BJ (cell line): ENCODE results near the gene ZDHHC14. TPM values are rescaled to one million over a fixed set of nuclear protein-coding genes. Genes with fewer than 3 reads are reported as not detected.

Experiments
- CTCF ChIA-PET: fragments of 350-600 bp; formaldehyde crosslinking; extraction: SDS; loops from one replicate; lab custom pipeline; 2021; ENCODE audit warnings: antibody characterized with exemption, inconsistent platforms; lab: Yijun Ruan, JAX
- POLR2A ChIA-PET: fragments of 300-600 bp; sonication (Branson Sonifier 250); formaldehyde crosslinking; extraction: SDS; loops from one replicate; lab custom pipeline; 2021; ENCODE audit warnings: antibody characterized with exemption; lab: Charles Lee
- DNase-seq: peaks from one replicate; pipeline ENCODE4 v3.0.0-alpha.2; 2011; ENCODE audit warnings: low read depth
- H3K27me3 ChIP-seq: 2 replicates; pipeline ENCODE4 v1.6.0; 2011; ENCODE audit warnings: low read length; ENCODE audit not compliant: control insufficient read depth, insufficient read depth
- H3K36me3 ChIP-seq: 2 replicates; pipeline ENCODE4 v1.5.1; 2011; ENCODE audit warnings: low read length; ENCODE audit not compliant: control insufficient read depth, insufficient read depth
- H3K4me3 ChIP-seq: 2 replicates; pipeline ENCODE4 v1.5.1; 2011; ENCODE audit warnings: low read depth, mild to moderate bottlenecking, control low read depth, low read length
- polyA plus RNA-seq: library from polyadenylated mRNA; depleted of rRNA; stranded (reverse); fragments of >200 nt; gene quantifications from 2 replicates; pipeline ENCODE4 v1.2.3, GENCODE V29; 2011
- TF ChIP-seq, protein P1 (sequence below): IDR thresholded peaks from 2 replicates; pipeline ENCODE4 v1.5.1; 2011; ENCODE audit warnings: low read depth, mild to moderate bottlenecking, control low read depth, inconsistent platforms, low read length, moderate library complexity; ENCODE audit not compliant: insufficient read depth

ZDHHC14 gene
- polyA plus RNA-seq, 1 experiment, result 3.6 TPM

DNA sequence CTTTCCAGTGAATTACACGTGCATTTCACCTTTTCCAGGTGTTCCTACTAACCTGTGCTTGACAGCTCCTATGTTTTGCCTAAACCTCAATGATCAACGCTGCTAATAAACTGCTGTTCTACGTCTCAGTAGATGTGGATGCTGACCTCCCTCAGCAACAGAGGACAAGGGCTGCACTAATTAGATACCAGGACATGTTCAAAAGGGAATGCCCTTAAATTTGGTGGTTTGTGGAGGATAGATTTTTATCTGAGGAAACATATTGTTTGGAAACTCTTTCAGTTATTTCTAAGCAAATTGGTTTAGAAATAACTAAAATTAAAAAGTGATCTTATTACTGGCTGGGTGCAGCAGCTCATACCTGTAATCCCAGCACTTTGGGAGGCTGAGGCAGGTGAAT lies 19.1 kb upstream of the ZDHHC14 start:
- CTCF ChIA-PET, result interaction anchor here (1.2 kb wide), 1 partner anchor 103 kb away, joined by 3 read pairs; no protein-coding TSS in a partner anchor
- H3K27me3 ChIP-seq, result peaks cover 10% of the 10 kb centered on the region; the same call in 1 of the 2 replicates

DNA sequence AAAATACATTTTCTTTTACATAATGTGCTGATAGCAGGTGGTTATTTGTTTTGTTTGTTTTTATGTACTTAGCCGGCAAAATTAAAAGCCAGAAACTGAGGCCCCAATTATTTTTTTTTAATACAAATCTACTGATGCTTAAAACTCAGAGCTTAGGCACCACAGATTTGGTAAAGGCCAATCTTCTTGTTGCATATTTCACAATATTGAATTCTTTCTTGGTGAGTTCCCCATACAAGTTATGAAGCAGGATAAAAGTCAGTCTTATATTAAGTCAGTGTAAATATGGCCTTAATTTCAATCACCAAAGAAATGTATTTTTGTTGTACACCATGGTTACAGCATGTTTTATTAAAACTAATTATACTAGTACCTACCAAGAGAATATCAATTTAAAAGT lies 16.3 kb upstream of the ZDHHC14 start:
- TF ChIP-seq, protein P1, sequence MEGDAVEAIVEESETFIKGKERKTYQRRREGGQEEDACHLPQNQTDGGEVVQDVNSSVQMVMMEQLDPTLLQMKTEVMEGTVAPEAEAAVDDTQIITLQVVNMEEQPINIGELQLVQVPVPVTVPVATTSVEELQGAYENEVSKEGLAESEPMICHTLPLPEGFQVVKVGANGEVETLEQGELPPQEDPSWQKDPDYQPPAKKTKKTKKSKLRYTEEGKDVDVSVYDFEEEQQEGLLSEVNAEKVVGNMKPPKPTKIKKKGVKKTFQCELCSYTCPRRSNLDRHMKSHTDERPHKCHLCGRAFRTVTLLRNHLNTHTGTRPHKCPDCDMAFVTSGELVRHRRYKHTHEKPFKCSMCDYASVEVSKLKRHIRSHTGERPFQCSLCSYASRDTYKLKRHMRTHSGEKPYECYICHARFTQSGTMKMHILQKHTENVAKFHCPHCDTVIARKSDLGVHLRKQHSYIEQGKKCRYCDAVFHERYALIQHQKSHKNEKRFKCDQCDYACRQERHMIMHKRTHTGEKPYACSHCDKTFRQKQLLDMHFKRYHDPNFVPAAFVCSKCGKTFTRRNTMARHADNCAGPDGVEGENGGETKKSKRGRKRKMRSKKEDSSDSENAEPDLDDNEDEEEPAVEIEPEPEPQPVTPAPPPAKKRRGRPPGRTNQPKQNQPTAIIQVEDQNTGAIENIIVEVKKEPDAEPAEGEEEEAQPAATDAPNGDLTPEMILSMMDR, result no peak
- DNase-seq, result no peak
- CTCF ChIA-PET, result no interaction called here
- H3K27me3 ChIP-seq, result peaks cover 5% of the 10 kb centered on the region; the same call in 1 of the 2 replicates
- H3K36me3 ChIP-seq, result no peaks in the 10 kb centered on the region
- no peak overlapping the region for H3K4me3 ChIP-seq
- POLR2A ChIA-PET, result interaction anchor here (0.6 kb wide), 2 partner anchors 17 to 77 kb away, joined by 3 read pairs; no protein-coding TSS in a partner anchor

More for the DNA sequence above, 19.1 kb upstream of the ZDHHC14 start:
- POLR2A ChIA-PET, result no interaction called here
- TF ChIP-seq, protein P1, result no peak
- DNase-seq, result no peak
- Histone ChIP-seq H3K36me3 (no peaks in the 10 kb centered on the region), H3K4me3 (no peak overlapping the region)

DNA sequence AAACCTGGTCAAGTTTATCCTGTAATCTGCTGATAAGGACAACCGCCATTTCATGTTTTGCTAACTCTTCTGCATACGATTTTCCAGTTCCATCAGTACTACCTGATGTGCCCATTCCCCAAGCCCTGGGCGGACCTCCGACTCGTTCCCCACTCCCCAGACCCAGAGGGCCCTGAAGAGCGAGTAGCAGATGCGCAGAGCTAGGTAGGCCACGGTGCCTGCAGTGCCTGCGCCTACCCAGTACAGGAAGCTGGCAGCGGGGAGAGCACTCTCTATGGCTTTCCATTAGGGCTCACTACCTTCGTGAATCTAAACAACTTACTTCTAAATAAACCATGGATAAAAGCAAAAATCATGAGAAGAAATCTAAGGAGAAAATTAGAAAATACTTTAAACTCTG lies 14.3 kb upstream of the ZDHHC14 start:
- POLR2A ChIA-PET, result no interaction called here
- DNase-seq, result no peak
- Histone ChIP-seq H3K36me3 (no peaks in the 10 kb centered on the region), H3K27me3 (peaks cover 4% of the 10 kb centered on the region; the same call in 1 of the 2 replicates), H3K4me3 (no peak overlapping the region)
- TF ChIP-seq, protein P1, result no peak
- CTCF ChIA-PET, result no interaction called here

DNA sequence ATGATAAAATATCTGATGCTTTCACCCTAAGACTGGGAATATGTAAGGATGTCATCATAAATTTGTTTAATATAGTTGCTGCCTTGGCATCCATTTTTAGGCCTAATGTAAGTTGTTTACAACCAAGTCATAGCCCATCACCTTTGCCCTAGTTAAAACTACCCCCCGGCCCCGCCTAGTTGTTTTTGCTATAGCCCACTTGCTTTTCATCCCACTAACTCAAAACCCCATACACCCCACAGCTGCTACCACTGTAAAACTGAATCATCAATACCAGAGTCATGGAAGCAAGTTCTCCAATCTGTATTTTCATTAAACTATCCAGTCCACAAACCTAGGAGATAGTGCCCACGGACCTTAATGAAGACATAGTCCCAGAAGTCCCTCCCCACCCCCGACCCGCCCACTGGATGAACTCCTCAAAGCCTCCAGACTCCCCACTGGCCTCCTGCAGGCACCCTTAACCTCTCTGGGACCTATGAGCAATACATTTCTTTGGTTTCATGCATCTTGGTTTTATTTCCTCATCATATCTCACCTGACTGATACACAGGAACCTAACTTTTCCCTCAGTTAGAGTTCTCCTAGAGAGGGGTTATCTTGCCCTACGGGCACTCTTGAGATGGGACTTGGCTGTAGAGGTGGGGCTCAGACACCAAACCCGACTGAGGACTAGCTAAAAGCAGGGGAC lies 12.5 kb upstream of the ZDHHC14 start:
- H3K4me3 ChIP-seq, result no peak overlapping the region
- H3K27me3 ChIP-seq, result peaks cover 2% of the 10 kb centered on the region; the same call in 1 of the 2 replicates

DNA sequence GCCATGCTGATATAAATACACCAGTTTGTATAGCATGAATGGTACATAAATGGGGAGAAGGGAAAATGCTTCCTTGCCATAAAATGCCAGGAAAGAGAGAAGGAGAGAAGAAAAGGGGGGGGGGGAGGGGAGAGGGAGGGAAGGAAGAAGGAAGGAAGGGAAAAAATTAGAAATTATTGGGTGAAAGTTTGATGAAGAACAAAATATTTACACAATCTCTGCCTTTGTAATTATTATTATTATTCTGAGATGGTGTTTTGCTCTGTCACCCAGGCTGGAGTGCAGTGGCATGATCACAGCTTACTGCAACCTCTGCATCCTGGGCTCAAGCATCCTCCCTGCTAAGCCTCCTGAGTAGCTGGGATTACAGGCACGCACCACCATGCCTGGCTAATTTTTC lies 10.2 kb upstream of the ZDHHC14 start:
- TF ChIP-seq, protein P1, result no peak
- ChIA-PET CTCF (interaction anchor here (1.2 to 1.3 kb wide), 2 partner anchors 9 to 56 kb away, joined by 3 read pairs; no protein-coding TSS in a partner anchor), POLR2A (no interaction called here)
- peaks cover 2% of the 10 kb centered on the region; the same call in 1 of the 2 replicates for H3K27me3 ChIP-seq
- no peaks in the 10 kb centered on the region for H3K36me3 ChIP-seq
- H3K4me3 ChIP-seq, result no peak overlapping the region
- DNase-seq, result no peak

More for the DNA sequence above, 12.5 kb upstream of the ZDHHC14 start:
- CTCF ChIA-PET, result interaction anchor here (0.7 kb wide), 1 partner anchor 10 kb away, joined by 3 read pairs; no protein-coding TSS in a partner anchor
- DNase-seq, result no peak
- TF ChIP-seq, protein P1, result no peak
- H3K36me3 ChIP-seq, result no peaks in the 10 kb centered on the region
- POLR2A ChIA-PET, result no interaction called here
